GM18870 (cell line): ENCODE measurements around the gene LASP1NB.

ENCODE experiments used
- ATAC-seq: cut with Tn5 transposase; IDR thresholded peaks from one replicate; pipeline ENCODE4 v1.9.1; 2021; ENCODE audit warnings: moderate library complexity; ENCODE audit not compliant: unreplicated experiment

LASP1NB gene

GRCh38 chr17:38925263-38925995, at the start of gene LASP1NB:
LASP1NB (plus strand) TSS chr17:38925614.
- ATAC-seq, result no peak

DNA sequence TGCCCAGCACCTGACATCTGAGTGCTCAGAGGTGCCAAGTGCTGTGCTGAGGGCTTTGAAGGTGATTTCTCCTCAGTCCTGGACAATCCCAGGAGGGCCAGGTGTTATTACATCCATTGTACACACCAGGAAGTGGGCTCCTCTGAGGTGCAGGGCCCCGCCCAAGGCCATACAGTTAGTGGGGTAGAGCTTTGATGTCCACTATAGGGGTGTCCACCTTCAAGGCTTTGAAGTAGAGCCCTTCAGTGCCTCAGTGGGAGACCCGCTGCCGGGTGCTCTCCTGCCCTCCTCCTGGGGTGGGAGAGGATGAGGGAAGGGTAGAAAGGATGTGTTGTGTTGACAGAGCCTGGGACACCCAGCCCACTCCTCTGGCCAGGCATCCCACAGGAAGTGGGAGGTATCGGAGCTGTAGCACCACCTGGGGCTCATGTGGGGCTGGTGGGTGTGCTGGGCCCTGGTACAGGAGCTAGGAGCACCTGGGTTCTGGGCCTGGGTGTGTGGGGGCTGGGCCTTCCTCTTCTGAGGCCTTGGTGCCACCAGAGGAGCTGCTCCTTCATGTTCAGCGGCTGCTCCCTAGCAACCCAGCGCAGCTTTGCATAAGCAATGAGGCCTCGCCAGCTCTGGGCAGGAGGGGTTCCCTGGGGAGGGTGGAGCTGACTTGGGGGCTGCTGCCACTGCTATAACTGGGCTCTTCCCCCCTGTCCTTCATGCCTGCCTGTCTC, 48.1 kb upstream of the LASP1NB start:
- ATAC-seq, result no peak

DNA sequence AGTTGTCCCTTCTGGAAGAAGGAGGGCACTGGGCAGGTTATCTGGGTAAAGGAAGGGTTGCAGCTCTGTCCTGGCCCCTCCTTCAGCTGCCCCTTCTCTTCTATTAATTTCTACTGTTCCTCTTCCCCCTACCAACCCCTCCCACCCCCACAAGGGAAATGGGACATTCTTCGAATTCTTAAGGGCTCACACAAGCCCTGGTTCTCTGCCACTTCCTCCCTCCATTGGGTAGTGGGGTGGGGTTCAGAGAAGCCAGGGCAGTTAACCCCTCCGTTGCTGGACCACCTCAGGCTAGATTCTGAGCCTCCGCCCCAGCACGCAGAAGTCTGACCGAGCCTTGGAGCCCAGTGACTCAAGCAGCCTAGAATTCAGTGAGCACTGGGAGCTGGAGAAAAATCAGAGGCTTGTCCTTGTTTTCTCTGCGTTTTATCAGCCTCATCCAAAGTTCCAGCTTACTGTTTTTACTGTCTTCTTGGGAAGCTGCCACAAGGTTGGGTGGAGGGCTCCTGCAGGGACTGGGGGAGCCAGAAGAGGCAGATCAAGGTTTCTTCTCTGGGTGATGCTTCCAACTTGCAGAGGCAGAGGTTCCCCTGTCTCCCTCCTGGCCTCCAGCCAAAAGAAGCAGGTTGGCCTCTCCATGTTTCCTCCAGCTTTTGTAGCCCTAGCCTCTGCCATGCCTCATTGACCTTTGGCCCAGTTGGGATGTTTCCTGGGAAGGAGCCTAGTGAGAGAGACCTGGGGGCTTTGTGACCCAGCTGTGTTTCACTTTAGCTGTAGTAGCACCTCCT, 45.3 kb upstream of the LASP1NB start:
- no peak for ATAC-seq

DNA sequence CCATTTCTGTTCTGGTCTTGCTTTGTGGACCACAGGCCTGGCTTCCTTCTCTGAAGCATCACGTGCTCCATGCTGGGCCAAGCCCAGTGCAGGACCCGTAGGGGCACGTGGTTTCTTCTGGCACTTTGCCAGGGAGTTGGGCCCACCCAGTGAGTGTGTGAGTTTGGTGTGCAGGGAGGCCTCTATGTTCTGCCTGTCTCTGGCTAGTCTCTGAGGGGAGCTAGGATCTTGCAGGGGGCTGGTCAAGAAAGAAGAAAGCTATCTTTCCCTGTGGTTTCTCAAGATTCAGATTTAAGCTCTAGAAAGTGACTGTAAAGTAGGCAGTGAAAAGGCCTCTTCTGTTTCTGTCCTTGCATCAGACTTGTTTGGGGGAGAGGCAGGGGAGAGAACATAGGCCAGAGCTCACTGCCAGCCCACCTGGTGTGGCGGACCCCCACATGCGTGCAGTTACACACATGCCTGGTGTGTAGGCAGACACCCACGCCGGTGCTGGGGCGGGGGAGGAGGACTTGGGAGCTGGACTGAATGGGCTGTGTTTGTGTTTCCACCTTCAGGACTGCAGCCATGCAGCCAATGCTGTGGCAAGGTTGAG, 43.7 kb upstream of the LASP1NB start:
- no peak for ATAC-seq

DNA sequence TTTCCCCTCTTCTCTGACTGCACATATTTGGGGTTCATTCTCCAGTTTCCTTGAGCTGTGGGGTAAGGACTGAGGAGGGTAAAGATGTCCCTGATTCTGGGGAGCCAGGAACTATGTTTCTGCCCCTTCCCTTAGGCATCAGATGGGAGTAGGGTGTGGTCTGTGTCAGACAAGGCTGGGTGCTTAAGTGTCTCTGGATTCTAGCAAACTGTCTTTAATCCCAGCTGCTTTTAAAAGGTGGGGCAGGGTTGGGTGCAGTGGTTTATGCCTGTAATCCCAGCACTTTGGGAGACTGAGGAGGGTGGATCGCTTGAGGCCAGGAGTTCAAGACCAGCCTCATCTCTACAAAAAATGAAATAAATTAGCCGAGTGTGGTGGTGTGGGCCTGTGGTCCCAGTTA, 42.5 kb upstream of the LASP1NB start:
- ATAC-seq, result no peak

- ATAC-seq, result no peak
These were observed 41.6 kb upstream of the LASP1NB start for GRCh38 chr17:38883592-38884526.

DNA sequence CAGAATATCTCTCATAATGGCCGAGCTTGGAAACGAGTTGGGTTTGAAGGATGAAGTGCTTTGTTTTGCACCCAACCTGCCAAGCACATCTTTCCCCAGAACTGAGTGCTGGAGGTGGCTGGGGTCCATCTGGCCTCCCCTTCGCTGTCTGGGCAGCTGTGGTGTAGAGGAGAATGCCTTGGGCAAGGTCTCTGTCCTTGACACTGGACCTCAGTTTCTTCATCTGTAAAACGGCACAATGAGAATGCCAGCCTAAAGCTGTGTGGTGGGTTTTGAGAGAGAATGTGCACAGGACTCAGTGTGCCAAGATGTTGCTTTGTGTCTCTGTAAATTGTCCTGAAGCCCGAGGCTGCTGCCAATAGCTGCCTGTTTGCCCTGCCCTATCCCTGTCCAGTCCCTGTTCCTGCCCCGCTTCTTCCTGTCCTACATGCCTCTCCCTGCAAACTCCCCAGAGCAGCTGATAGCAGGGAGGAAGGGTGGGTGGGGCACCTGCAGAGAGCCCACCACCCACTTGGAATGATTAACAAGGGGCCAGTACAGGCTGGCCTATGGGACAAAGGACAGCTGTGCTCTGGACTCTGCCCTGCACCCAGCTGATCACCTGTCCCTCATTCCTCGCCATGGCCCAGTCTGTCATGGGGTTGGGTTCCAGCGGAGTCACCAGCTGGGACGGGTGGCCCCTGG, 40.2 kb upstream of the LASP1NB start:
- no peak for ATAC-seq

- no peak for ATAC-seq
These were observed 39.4 kb upstream of the LASP1NB start for GRCh38 chr17:38885728-38886642.

DNA sequence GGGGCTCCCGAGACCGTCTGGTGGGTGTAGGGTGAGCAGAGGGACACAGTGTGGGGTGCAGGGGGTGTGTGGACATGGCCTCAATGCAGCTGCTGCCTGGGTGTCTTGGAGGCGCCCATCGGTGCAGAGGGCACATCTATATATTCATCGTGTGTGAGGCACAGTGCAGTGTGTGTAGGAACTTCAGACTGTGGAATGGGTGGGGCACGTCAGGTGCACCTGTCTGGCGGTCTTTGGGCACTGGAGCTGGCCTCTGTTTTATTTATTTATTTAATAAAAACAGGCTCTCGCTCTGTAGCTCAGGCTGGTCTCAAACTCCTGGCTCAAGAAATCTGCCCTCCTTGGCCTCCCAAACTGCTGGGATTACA, 38.8 kb upstream of the LASP1NB start:
- ATAC-seq, result no peak

DNA sequence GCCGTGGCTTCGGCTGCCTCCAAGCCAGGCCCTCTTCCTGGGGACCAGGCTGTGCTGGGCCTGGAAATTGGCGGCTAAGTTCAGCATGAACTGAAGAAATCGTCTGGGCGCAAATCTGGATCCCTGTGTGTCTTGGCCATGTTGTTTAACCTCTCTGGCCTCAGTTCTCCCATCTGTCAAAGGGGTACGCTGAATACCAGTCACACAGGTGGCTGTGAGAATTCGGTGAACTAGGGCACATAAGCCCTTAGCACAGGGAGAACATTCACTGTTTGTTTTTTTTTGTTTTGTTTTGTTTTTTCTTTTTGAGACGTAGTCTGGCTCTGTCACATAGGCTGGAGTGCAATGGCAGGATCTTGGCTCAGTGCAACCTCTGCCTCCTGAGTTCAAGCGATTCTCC, 36.6 kb upstream of the LASP1NB start:
- no peak for ATAC-seq

- no peak for ATAC-seq
These were observed 35.5 kb upstream of the LASP1NB start for GRCh38 chr17:38889745-38890409.

DNA sequence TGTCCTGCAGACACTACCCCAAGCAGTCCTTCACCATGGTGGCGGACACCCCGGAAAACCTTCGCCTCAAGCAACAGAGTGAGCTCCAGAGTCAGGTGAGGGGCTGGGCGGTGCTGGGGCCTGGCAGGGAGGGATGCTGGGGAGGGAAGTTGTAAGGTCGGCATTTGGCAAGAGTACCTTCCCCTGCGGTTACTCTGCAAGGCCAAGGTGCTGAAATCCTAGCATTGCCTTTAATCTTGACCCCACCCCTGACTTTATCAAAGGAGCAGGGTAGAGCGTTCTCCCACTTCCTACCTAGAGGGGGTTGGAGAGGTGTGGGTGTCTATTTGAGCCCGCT, 35.0 kb upstream of the LASP1NB start:
- no peak for ATAC-seq

GRCh38 chr17:38891441-38891840, 34.0 kb upstream of the LASP1NB start:
- no peak for ATAC-seq

- no peak for ATAC-seq
These were observed 33.3 kb upstream of the LASP1NB start for GRCh38 chr17:38892083-38892482.

GRCh38 chr17:38892620-38893019, 32.8 kb upstream of the LASP1NB start:
- no peak for ATAC-seq

GRCh38 chr17:38893113-38893512, 32.3 kb upstream of the LASP1NB start:
- no peak for ATAC-seq

- no peak for ATAC-seq
These were observed 31.8 kb upstream of the LASP1NB start for GRCh38 chr17:38893607-38894006.

DNA sequence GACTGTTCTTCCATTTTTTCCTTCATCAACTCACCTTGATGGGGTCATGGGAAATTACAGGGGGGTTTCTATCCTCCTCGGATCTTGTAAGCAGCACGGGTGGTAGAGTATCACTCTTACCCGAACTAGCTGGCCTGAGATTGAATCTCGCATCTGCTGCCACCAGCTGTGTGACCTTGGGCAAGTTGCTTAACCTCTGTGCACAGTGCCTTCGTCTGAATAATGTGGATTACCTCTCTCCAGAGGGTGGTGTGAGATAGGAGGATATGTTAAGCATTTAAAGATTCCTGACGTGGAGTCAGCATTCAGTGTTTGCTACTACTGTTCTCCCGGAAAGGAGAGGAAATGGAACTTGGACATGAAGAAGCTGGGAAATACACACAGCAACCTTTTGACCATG, 31.1 kb upstream of the LASP1NB start:
- no peak for ATAC-seq
